GM23338 (cell line): Measurements from ENCODE around the gene NPAS3. TPM values are rescaled to one million over a fixed set of nuclear protein-coding genes. Genes with fewer than 3 reads are reported as not detected.

Source experiments
- ATAC-seq: fragments of 200-7000 bp; cut with Tn5 transposase; 3 replicates; pipeline ENCODE4 v1.9.1; 2020
- DNase-seq: peaks from one replicate; pipeline ENCODE4 v3.0.0-alpha.2; 2015; ENCODE audit warnings: low spot score
- H2AFZ ChIP-seq: fragments of 200-600 bp; sonication (generic); 2 replicates; pipeline ENCODE4 v1.8.0; 2016; ENCODE audit warnings: antibody characterized with exemption, mild to moderate bottlenecking, moderate library complexity
- H3F3A ChIP-seq: fragments of 200-600 bp; sonication (generic); replicated peaks from 2 replicates; pipeline ENCODE4 v1.8.0; 2017; ENCODE audit warnings: antibody characterized with exemption, mixed run types, low read depth
- H3K27ac ChIP-seq: fragments of 200-600 bp; sonication (generic); 2 replicates; pipeline ENCODE4 v1.6.1; 2016; ENCODE audit warnings: low read depth
- H3K27me3 ChIP-seq: fragments of 200-600 bp; sonication (generic); 2 replicates; pipeline ENCODE4 v1.8.0; 2016; ENCODE audit warnings: mild to moderate bottlenecking, mixed run types, moderate library complexity; ENCODE audit not compliant: insufficient read depth
- H3K36me3 ChIP-seq: fragments of 200-600 bp; sonication (generic); 2 replicates; pipeline ENCODE4 v1.8.0; 2016; ENCODE audit warnings: mild to moderate bottlenecking; ENCODE audit not compliant: insufficient read depth
- H3K4me1 ChIP-seq: fragments of 200-600 bp; sonication (generic); 2 replicates; pipeline ENCODE4 v1.8.0; 2016; ENCODE audit warnings: mild to moderate bottlenecking, moderate library complexity; ENCODE audit not compliant: insufficient read depth
- H3K4me2 ChIP-seq: fragments of 200-600 bp; sonication (generic); 2 replicates; pipeline ENCODE4 v1.7.1; 2017; ENCODE audit warnings: mixed run types
- H3K4me3 ChIP-seq: fragments of 200-600 bp; sonication (generic); 2 replicates; pipeline ENCODE4 v1.6.1; 2016; ENCODE audit warnings: mixed run types
- H3K79me2 ChIP-seq: fragments of 200-600 bp; sonication (generic); replicated peaks from 2 replicates; pipeline ENCODE4 v1.8.0; 2017; ENCODE audit warnings: mild to moderate bottlenecking; ENCODE audit not compliant: insufficient read depth
- H3K9me2 ChIP-seq: fragments of 200-600 bp; sonication (generic); 2 replicates; pipeline ENCODE4 v1.8.0; 2017; ENCODE audit not compliant: insufficient read depth
- H4K20me1 ChIP-seq: fragments of 200-600 bp; sonication (generic); replicated peaks from 2 replicates; pipeline ENCODE4 v1.8.0; 2017; ENCODE audit warnings: mild to moderate bottlenecking; ENCODE audit not compliant: insufficient read depth
- H3K27ac Mint-ChIP-seq: 2 replicates; pipeline ENCODE4 v1.8.0; 2020; ENCODE audit warnings: inconsistent platforms, mild to moderate bottlenecking, moderate library complexity, mixed read lengths
- H3K27me3 Mint-ChIP-seq: 3 replicates; pipeline ENCODE4 v1.8.0; 2022; ENCODE audit warnings: low read depth, mild to moderate bottlenecking, moderate library complexity, mixed read lengths, inconsistent platforms; ENCODE audit not compliant: insufficient read depth, poor library complexity
- H3K36me3 Mint-ChIP-seq: 3 replicates; pipeline ENCODE4 v1.8.0; 2021; ENCODE audit warnings: low read depth, mild to moderate bottlenecking, inconsistent platforms, moderate library complexity, mixed read lengths
- H3K4me1 Mint-ChIP-seq: 3 replicates; pipeline ENCODE4 v1.8.0; 2020; ENCODE audit warnings: mild to moderate bottlenecking, inconsistent platforms, mixed read lengths
- H3K4me3 Mint-ChIP-seq: 3 replicates; pipeline ENCODE4 v1.8.0; 2021; ENCODE audit warnings: moderate library complexity, mild to moderate bottlenecking, inconsistent platforms, mixed read lengths
- H3K9me3 Mint-ChIP-seq: 3 replicates; pipeline ENCODE4 v1.8.0; 2020; ENCODE audit warnings: moderate library complexity, mild to moderate bottlenecking, inconsistent platforms, mixed read lengths
- CREB1 ChIP-seq: fragments of 250-450 bp; sonication (Bioruptor Pico); IDR thresholded peaks from 2 replicates; pipeline ENCODE4 v1.5.0; 2020; ENCODE audit warnings: low read depth, mild to moderate bottlenecking, moderate library complexity
- CTCF ChIP-seq, 2 experiments: fragments of 200-600 bp in 1 of 2; sonication (generic) in 1 of 2; conservative IDR thresholded peaks; 2 replicates each; pipeline versions ENCODE4 v1.5.1 to v1.6.1; 2016 to 2017; ENCODE audit warnings: antibody characterized with exemption in 2 of 2, low read depth in 2 of 2, mild to moderate bottlenecking in 2 of 2, moderate library complexity in 1 of 2
- ETS1 ChIP-seq: IDR thresholded peaks from 2 replicates; pipeline ENCODE4 v1.6.1; 2016; ENCODE audit warnings: antibody characterized with exemption
- EZH2 ChIP-seq: fragments of 200-600 bp; sonication (generic); IDR thresholded peaks from one replicate; pipeline ENCODE4 v1.8.0; 2017; ENCODE audit warnings: antibody characterized with exemption, mild to moderate bottlenecking, low read depth; ENCODE audit not compliant: unreplicated experiment
- EZH2phosphoT487 ChIP-seq: fragments of 200-600 bp; sonication (generic); IDR thresholded peaks from one replicate; pipeline ENCODE4 v1.8.1; 2018; ENCODE audit warnings: antibody characterized with exemption; ENCODE audit not compliant: unreplicated experiment
- JUNB ChIP-seq: IDR thresholded peaks from one replicate; pipeline ENCODE4 v1.6.1; 2016; ENCODE audit warnings: antibody characterized with exemption; ENCODE audit not compliant: unreplicated experiment
- NANOG ChIP-seq: IDR thresholded peaks from 2 replicates; pipeline ENCODE4 v1.6.1; 2016; ENCODE audit warnings: antibody characterized with exemption, borderline replicate concordance
- POLR2AphosphoS5 ChIP-seq: IDR thresholded peaks from 2 replicates; pipeline ENCODE4 v1.6.1; 2016; ENCODE audit warnings: antibody characterized with exemption, low read depth
- REST ChIP-seq: IDR thresholded peaks from one replicate; pipeline ENCODE4 v1.6.1; 2018; ENCODE audit warnings: antibody characterized with exemption; ENCODE audit not compliant: unreplicated experiment
- STAT1 ChIP-seq: IDR thresholded peaks from one replicate; pipeline ENCODE4 v1.6.1; 2016; ENCODE audit warnings: antibody characterized with exemption; ENCODE audit not compliant: unreplicated experiment
- ZNF114 ChIP-seq: fragments of 250-450 bp; sonication (Bioruptor Pico); IDR thresholded peaks from 2 replicates; pipeline ENCODE4 v1.5.0; 2020; ENCODE audit warnings: mild to moderate bottlenecking, moderate library complexity
- ZNF331 ChIP-seq: fragments of 250-450 bp; sonication (Bioruptor Pico); IDR thresholded peaks from 2 replicates; pipeline ENCODE4 v1.5.0; 2020; ENCODE audit warnings: low read depth, mild to moderate bottlenecking, moderate library complexity
- ZNF462 ChIP-seq: fragments of 250-450 bp; sonication (Bioruptor Pico); IDR thresholded peaks from 2 replicates; pipeline ENCODE4 v1.5.0; 2020; ENCODE audit warnings: mild to moderate bottlenecking, moderate library complexity
- polyA plus RNA-seq: library from polyadenylated mRNA; unstranded; fragments of >200 nt; fragmentation: Nextera tagmentation; extraction: Ambion mirVana; gene quantifications from 2 replicates; pipeline ENCODE4 v1.2.1, GENCODE V29; 2016
- total RNA-seq: library from RNA; depleted of rRNA; stranded (reverse); fragments of >200 nt; shearing (Covaris generic); gene quantifications from 2 replicates; pipeline ENCODE4 v1.2.3, GENCODE V29; 2014

NPAS3 gene
- total and polyA plus RNA-seq, 2 experiments from 2014 or later: 0.17 to 0.19 TPM

- H3K27me3 Mint-ChIP-seq: peaks cover 2% of the 10 kb centered on the region
- H3K27ac Mint-ChIP-seq: peak overlapping the region; percentile 24; the same call in 1 of the 2 replicates
- Histone ChIP-seq H3K27me3 (no peaks in the 10 kb centered on the region), H4K20me1 (no peaks in the 10 kb centered on the region), H3K4me1 (peaks cover 16% of the 10 kb centered on the region), H3K27ac (no peak overlapping the region), H3K79me2 (no peaks in the 10 kb centered on the region), H3K4me2 (no peak overlapping the region), H2AFZ (no peak overlapping the region), H3K36me3 (no peaks in the 10 kb centered on the region), H3K9me2 (no peaks in the 10 kb centered on the region), H3F3A (no peaks in the 10 kb centered on the region), H3K4me3 (no peak overlapping the region)
- no peaks in the 10 kb centered on the region for H3K9me3 Mint-ChIP-seq
- no peaks in the 10 kb centered on the region for H3K36me3 Mint-ChIP-seq
- DNase-seq (no peak), ATAC-seq (no peak)
- TF ChIP-seq ZNF462 (CRISPR knock-in tag): no peak
- TF ChIP-seq CTCF (conservative IDR thresholded peaks at IDR 0.05; ENCODE audit: low read depth in 2 of 2): no peak
- no peak for TF ChIP-seq REST
- no peak for TF ChIP-seq POLR2AphosphoS5
- TF ChIP-seq STAT1: no peak
- no peak for TF ChIP-seq JUNB
- TF ChIP-seq ETS1: no peak
- TF ChIP-seq CREB1 (CRISPR knock-in tag): no peak
- no peak for TF ChIP-seq EZH2
- no peak for TF ChIP-seq NANOG
- TF ChIP-seq EZH2phosphoT487: no peak
- no peak for TF ChIP-seq ZNF331 (CRISPR knock-in tag)
- TF ChIP-seq ZNF114 (CRISPR knock-in tag): no peak
- peaks cover 20% of the 10 kb centered on the region for H3K4me1 Mint-ChIP-seq
- no peak overlapping the region for H3K4me3 Mint-ChIP-seq
These were observed 622.2 kb downstream of the NPAS3 start for GRCh38 chr14:33560718-33561431.
